PC-9 (cell line): ENCODE measurements around the gene ITPKC. TPM values are rescaled to one million over a fixed set of nuclear protein-coding genes. Genes with fewer than 3 reads are reported as not detected.
A peak's percentile ranks its signal among the peaks of the same experiment; 100 is the strongest.

Experiments
- BruUV-seq: library from RNA; stranded (reverse); fragments of 400-500 nt; replicated peaks from 2 replicates; lab custom pipeline; 2021; lab: Mats Ljungman, UMichigan
- CTCF ChIA-PET: fragments of 300-600 bp; sonication (Branson Sonifier 250); formaldehyde crosslinking; loops from one replicate; lab custom pipeline; 2022; ENCODE audit warnings: antibody characterized with exemption; lab: Charles Lee
- POLR2A ChIA-PET: fragments of 300-600 bp; sonication (Branson Sonifier 250); formaldehyde crosslinking; loops from one replicate; lab custom pipeline; 2022; ENCODE audit warnings: antibody characterized with exemption; ENCODE audit not compliant: unreplicated experiment; lab: Charles Lee
- DNase-seq, 2 experiments: peaks; one replicate each; pipeline versions ENCODE4 v3.0.0 to v3.0.0-alpha.2; 2015 to 2022; ENCODE audit warnings: mixed read lengths in 1 of 2
- H2AFZ ChIP-seq: fragments of 200-600 bp; sonication (generic); 2 replicates; pipeline ENCODE4 v1.8.1; 2017; ENCODE audit warnings: antibody characterized with exemption
- H3F3A ChIP-seq: fragments of 200-600 bp; sonication (generic); 2 replicates; pipeline ENCODE4 v1.8.1; 2017; ENCODE audit warnings: antibody characterized with exemption, mild to moderate bottlenecking, low read depth; ENCODE audit not compliant: insufficient read depth
- H3K27ac ChIP-seq: fragments of 200-600 bp; sonication (generic); 2 replicates; pipeline ENCODE4 v1.6.1; 2016; ENCODE audit warnings: mixed run types
- H3K27me3 ChIP-seq: fragments of 200-600 bp; sonication (generic); 2 replicates; pipeline ENCODE4 v1.6.1; 2016; ENCODE audit warnings: low read depth, mixed run types; ENCODE audit not compliant: insufficient read depth
- H3K36me3 ChIP-seq: fragments of 200-600 bp; sonication (generic); 2 replicates; pipeline ENCODE4 v1.6.1; 2016; ENCODE audit warnings: low read depth, mixed run types
- H3K4me1 ChIP-seq: fragments of 200-600 bp; sonication (generic); replicated peaks from 2 replicates; pipeline ENCODE4 v1.6.1; 2016; ENCODE audit warnings: mixed run types; ENCODE audit not compliant: insufficient read depth
- H3K4me2 ChIP-seq: fragments of 200-600 bp; sonication (generic); 2 replicates; pipeline ENCODE4 v1.6.1; 2017; ENCODE audit warnings: mixed run types
- H3K4me3 ChIP-seq: fragments of 200-600 bp; sonication (generic); 2 replicates; pipeline ENCODE4 v1.6.1; 2016; ENCODE audit warnings: mixed run types
- H3K79me2 ChIP-seq: fragments of 200-600 bp; sonication (generic); 2 replicates; pipeline ENCODE4 v1.6.1; 2017; ENCODE audit warnings: low read depth, mixed run types
- H3K9me2 ChIP-seq: fragments of 200-600 bp; sonication (generic); 2 replicates; pipeline ENCODE4 v1.8.1; 2017; ENCODE audit warnings: mild to moderate bottlenecking; ENCODE audit not compliant: insufficient read depth
- H3K9me3 ChIP-seq: fragments of 200-600 bp; sonication (generic); 2 replicates; pipeline ENCODE4 v1.8.1; 2016; ENCODE audit warnings: low read depth; ENCODE audit not compliant: insufficient read depth
- H4K20me1 ChIP-seq: fragments of 200-600 bp; sonication (generic); 2 replicates; pipeline ENCODE4 v1.8.1; 2017; ENCODE audit not compliant: insufficient read depth
- CTCF ChIP-seq: fragments of 200-600 bp; sonication (generic); conservative IDR thresholded peaks from 2 replicates; pipeline ENCODE4 v1.6.1; 2017; ENCODE audit warnings: mixed run types, antibody characterized with exemption, mild to moderate bottlenecking, moderate library complexity
- EZH2 ChIP-seq: fragments of 200-600 bp; sonication (generic); IDR thresholded peaks from 2 replicates; pipeline ENCODE4 v1.8.0; 2017; ENCODE audit warnings: antibody characterized with exemption, low read depth
- intact Hi-C: fragments of 100-400 bp; cut with micrococcal nuclease; formaldehyde crosslinking; loops from one replicate; pipeline ENCODE4 v1.10.0; 2022; ENCODE audit not compliant: unreplicated experiment
- total RNA-seq: library from RNA; stranded (reverse); gene quantifications from 2 replicates; pipeline ENCODE4 v1.2.3, GENCODE V29; 2021

Gene ITPKC
- total RNA-seq, 1 experiment from 2014 or later = 17.6 TPM

GRCh38 chr19:40717325-40717879, 490 bp downstream of the ITPKC start:
- peak overlapping the region; percentile 99 for H3K27ac ChIP-seq
- peaks cover 12% of the 10 kb centered on the region; the same call in 1 of the 2 replicates for H3K36me3 ChIP-seq
- H3K9me2 ChIP-seq = no peaks in the 10 kb centered on the region
- H4K20me1 ChIP-seq = peaks cover 16% of the 10 kb centered on the region
- peak; percentile 19 to 38 for DNase-seq
- H3K9me3 ChIP-seq = no peaks in the 10 kb centered on the region
- no peaks in the 10 kb centered on the region for H3K27me3 ChIP-seq
- H3K4me3 ChIP-seq = peak overlapping the region; percentile 75
- no peak for TF ChIP-seq EZH2
- ChIA-PET CTCF (interaction anchor here (0.6 kb wide), 1 partner anchor 297 kb away, joined by 4 read pairs; no protein-coding TSS in a partner anchor), POLR2A (interaction anchor here (0.5 to 1.9 kb wide), 4 partner anchors 19 to 145 kb away, joined by 3 to 10 read pairs (median 6); partner anchors contain the start of gene RAB4B)
- intact Hi-C loops = loop anchor here (5.0 kb wide), 3 partner anchors 105 to 510 kb away; partner anchors contain the start of gene SERTAD1
- peaks cover 53% of the 10 kb centered on the region for H3K79me2 ChIP-seq
- H3K4me2 ChIP-seq = peak overlapping the region; percentile 98
- H2AFZ ChIP-seq = no peak overlapping the region
- peaks cover 33% of the 10 kb centered on the region for H3K4me1 ChIP-seq
- H3F3A ChIP-seq = peaks cover 27% of the 10 kb centered on the region
- BruUV-seq = no TSS peak

DNA sequence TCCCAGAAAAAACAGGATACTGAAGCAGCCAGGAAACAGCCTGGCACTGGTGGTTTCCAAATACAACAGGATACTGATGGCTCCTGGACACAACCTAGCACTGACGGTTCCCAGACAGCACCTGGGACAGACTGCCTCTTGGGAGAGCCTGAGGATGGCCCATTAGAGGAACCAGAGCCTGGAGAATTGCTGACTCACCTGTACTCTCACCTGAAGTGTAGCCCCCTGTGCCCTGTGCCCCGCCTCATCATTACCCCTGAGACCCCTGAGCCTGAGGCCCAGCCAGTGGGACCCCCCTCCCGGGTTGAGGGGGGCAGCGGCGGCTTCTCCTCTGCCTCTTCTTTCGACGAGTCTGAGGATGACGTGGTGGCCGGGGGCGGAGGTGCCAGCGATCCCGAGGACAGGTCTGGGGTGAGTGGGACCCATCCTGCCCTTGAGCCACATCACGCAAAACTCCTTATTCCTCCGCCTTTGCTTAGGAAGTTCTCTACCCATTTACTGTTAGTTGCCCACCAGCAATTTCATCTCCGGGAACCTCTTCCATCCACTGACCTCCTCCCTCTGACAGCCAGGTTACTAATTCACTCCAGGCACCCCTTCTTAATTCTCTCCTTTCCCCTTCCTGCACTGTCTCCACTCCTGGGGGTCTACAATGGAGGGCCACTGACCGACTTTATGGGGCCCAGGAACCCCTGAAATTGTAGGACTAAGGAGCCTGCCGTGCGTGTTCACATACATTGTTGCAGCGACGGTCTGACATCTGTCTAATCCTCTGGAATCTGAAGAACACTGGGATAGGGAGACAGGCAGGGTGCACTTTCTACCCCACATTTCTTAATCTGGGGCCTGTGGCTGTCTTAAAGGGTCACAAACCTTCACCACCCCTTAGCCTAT, 1.2 kb downstream of the ITPKC start:
- H3K36me3 ChIP-seq = peaks cover 7% of the 10 kb centered on the region; the same call in 1 of the 2 replicates
- no peaks in the 10 kb centered on the region for H3K9me3 ChIP-seq
- intact Hi-C loops = loop anchor here (5.0 kb wide), 3 partner anchors 106 to 509 kb away; partner anchors contain the start of gene SERTAD1
- H3K27me3 ChIP-seq = no peaks in the 10 kb centered on the region
- peaks cover 18% of the 10 kb centered on the region for H4K20me1 ChIP-seq
- peak overlapping the region; percentile 75 for H3K4me3 ChIP-seq
- TF ChIP-seq EZH2 (no peak), CTCF (no peak)
- peak; percentile 29 to 41 for DNase-seq
- ChIA-PET POLR2A (interaction anchor here (0.5 to 1.9 kb wide), 5 partner anchors 32 to 765 kb away, joined by 3 to 10 read pairs (median 5); partner anchors contain the start of genes ACTMAP, RAB4B and SNRPA), CTCF (no interaction called here)
- peak overlapping the region; percentile 99 for H3K27ac ChIP-seq
- TSS peak; percentile 28 for BruUV-seq
- H3K4me1 ChIP-seq = peaks cover 33% of the 10 kb centered on the region
- peaks cover 27% of the 10 kb centered on the region for H3F3A ChIP-seq
- H3K4me2 ChIP-seq = peak overlapping the region; percentile 98
- no peak overlapping the region for H2AFZ ChIP-seq
- H3K79me2 ChIP-seq = peaks cover 57% of the 10 kb centered on the region
- H3K9me2 ChIP-seq = no peaks in the 10 kb centered on the region

DNA sequence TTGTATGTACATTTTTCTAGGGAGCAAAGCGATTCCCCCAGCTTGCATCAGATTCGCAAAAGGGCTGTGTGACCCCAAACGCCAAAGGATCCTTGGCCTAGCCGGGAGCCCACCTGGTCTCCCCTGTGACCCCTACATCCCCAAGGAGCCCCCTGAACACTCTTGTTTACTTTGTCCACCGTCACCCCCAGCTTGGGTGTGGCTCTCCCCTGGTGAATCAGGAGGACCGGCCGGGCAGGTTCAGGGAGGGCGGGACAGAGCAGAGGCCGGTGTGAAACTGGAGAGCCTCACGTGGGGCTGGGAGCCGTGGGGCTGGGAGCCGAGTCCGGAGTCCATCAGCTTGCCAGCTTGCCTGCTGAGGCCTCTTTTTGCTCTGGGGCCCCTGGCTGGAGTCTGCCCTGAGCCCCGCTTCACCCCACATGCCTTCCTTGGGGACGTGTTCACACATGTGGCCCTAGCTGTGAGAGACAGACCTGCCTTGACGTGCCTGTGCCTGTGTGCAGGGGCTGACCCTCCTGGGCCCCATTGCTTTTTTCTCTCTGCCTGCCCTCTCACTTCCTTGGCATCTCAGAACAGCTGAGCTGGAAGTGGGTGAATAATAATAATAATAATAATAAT, 2.0 kb downstream of the ITPKC start:
- Histone ChIP-seq H3K9me2 (no peaks in the 10 kb centered on the region), H2AFZ (no peak overlapping the region), H3K4me2 (peak overlapping the region; percentile 98), H3K36me3 (peaks cover 15% of the 10 kb centered on the region; the same call in 1 of the 2 replicates), H3K27ac (peak overlapping the region; percentile 99), H3K9me3 (no peaks in the 10 kb centered on the region), H3K79me2 (peaks cover 65% of the 10 kb centered on the region), H3K27me3 (no peaks in the 10 kb centered on the region), H3F3A (peaks cover 30% of the 10 kb centered on the region), H4K20me1 (peaks cover 19% of the 10 kb centered on the region), H3K4me3 (peak overlapping the region; percentile 75), H3K4me1 (peaks cover 33% of the 10 kb centered on the region)
- TF ChIP-seq CTCF (no peak), EZH2 (no peak)
- BruUV-seq = no TSS peak
- intact Hi-C loops = loop anchor here (1.0 to 5.0 kb wide), 4 partner anchors 17 to 508 kb away; partner anchors contain the start of gene SERTAD1
- ChIA-PET POLR2A (interaction anchor here (0.5 to 0.9 kb wide), 7 partner anchors 9 to 766 kb away, joined by 3 to 10 read pairs (median 4); partner anchors contain the start of genes ACTMAP, BLVRB and SNRPA), CTCF (no interaction called here)
- peak; percentile 83 to 87 for DNase-seq
